Stimulated activated naive CD4-positive, alpha-beta T cell (primary cell): ENCODE measurements around the gene CSMD2.

Experiments used
- DNase-seq, 6 experiments: peaks; one replicate each; lab custom pipeline; 2025; lab: John Stamatoyannopoulos, UW

CSMD2 gene

DNA sequence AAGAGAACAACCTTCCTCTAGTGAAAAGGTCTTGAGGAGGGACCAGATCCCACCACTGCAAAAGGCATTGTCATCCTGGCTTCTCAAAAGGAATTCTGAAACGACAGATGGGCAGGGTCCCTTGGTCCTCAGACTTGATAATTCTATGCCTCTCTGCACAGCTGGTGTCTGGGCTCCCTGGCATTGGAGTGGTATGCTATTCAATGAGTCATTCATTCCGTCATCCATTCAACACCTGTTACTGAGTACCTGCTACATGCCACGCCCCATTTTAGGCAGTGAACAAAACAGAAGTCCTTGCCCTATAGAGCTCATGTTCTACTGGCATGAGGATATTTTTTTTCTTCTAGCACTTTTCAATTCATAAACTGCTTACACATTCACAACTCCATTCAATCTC lies 347.0 kb downstream of the CSMD2 start:
- DNase-seq: no peak

DNA sequence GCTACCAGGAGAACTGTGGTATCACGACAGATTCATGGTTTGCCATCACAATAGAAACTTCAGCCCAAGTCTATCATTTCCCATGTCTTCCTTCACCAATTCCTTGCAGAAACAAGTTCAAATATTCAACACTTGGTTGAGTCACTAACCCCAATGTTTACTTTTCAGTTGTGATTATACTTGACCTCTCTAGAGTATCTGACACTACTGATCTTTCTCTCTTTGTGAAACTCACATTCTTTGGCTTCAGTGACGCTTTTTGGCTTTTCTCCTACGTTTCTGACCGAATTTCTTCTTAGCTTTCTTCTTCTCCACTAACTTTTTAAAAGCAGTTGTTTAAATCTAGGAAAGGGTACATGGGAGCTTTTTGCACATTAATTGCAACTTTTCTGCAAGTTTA lies 350.0 kb downstream of the CSMD2 start:
- DNase-seq: no peak

DNA sequence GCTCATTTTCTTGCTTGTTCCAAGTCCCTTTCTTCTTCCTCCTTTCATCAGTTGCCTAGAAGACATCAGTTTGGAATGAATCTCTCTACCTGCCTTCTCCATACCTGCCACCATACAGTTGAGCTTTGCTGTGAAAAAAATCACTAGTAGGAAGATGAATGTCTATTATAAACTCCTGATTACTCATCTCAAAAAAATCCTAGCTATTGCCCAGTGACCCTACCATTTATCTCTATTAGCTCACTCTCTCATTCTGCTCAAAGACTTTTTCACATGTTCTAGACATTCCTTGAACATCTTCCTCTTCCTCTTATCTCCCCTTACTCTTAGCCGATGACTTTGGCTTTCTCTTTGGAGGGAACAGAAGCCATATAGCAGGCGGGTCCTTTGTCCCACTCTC lies 350.9 kb downstream of the CSMD2 start:
- no peak for DNase-seq

DNA sequence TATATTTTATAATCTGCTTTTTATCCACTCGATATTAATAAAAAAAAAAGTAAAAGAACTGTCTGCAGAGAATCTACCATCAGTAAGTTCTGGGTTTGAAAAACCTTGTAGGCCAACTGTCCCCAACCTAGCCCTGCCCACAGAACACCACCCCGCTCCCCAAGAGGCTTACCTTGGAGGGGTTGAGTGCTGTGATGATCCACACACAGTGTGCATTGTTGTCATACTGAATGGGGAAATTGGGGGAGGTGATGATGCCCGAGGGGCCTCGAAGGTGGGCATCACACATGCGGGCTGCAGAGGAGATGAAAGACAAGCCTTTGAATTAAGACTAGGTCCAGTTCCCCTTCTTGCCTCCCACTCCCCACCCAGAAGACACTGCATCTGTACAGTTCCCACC lies 354.5 kb downstream of the CSMD2 start:
- DNase-seq: no peak

DNA sequence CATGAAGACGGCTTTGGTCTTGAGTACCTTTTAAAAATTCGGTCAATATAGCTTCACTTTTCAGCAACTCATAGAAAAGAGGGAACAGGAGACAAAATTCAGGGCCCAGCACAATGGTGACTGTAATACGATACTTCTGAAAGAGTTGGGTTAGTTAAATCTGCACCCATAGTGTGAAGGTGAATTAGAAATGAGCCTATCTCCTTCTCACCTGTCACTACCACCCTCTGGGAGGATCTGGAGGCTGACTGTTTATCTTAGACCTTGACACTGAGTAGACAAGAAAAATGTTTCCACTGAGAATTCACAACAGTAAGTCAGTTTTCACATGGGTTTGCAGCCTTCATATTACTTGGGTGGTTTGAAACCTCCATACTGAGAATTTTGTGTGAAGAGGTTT lies 359.0 kb downstream of the CSMD2 start:
- no peak for DNase-seq

DNA sequence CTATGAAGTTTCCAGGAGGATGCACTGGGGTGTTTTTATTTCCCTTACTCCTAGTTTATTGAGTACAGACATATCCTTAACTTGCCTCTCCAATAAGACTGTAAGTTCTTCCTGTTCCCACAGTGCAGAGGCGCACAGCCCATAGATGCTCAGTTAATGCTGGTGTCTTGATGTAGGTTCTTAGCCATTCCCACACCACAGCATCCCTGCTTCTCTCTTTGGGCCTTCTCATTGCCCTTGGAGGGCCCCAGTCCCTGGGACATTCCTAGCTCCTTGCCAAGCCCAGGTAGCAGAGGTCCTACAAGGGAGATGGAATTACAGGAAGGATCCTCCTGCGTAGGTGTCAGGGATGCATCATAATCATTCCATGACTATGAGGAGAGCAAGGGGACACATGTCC lies 362.8 kb downstream of the CSMD2 start:
- no peak for DNase-seq

DNA sequence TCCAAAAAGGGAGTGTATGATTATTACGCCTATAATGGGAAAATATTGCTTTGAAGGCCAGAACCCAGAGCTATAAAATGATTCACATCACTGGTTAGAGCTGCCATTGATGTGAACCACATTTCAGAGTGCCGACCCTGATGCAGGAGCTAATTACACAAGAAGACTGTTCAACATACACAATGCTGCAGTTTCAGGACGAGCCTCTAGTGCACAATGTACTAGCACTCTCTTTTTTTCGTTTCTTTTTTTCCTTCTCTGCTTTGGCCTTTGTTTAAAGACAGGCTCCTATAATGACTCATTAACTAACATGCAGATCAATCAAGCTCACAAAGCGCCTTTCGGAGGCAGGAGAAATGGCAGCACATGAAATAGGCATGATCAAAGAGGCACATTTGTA lies 367.2 kb downstream of the CSMD2 start:
- DNase-seq: no peak

DNA sequence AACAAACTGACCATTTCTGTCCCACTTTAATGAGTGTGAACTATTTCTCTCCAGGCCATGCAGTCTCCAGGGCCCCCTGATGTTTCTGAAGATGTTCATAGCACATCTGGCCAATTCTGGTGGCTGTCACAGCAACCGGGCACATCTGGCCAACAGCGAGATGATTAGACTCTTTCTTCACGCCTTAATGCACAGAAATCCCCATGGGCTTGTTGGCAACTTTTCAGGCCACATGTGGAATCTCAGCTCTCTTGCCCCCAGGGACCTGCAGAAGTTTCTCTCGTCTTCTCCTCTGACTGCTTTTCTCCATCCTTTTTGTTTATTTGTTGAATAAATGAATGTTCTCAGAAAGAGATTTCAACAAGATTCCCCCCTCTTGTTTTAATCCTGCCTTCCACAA lies 372.4 kb downstream of the CSMD2 start:
- DNase-seq: no peak

DNA sequence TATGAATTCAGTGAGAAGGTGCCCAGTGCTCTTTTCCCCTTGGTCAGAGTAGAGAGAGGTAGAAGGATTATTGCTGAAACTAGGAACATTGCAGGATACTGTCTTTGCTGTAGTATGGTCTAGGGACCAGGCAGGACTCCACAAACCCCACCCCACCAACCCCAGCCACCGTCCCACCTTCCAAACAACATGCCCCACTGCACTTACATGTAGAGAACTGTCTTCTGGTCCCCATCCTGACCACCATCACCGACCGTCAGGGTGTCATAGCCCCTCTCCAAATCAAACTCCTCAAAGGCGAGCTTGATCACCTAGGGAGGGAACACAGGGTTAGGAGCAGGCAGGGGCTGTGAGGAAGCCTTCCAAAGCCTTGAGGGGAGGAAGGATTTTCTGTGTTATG lies 372.8 kb downstream of the CSMD2 start:
- DNase-seq: no peak

DNA sequence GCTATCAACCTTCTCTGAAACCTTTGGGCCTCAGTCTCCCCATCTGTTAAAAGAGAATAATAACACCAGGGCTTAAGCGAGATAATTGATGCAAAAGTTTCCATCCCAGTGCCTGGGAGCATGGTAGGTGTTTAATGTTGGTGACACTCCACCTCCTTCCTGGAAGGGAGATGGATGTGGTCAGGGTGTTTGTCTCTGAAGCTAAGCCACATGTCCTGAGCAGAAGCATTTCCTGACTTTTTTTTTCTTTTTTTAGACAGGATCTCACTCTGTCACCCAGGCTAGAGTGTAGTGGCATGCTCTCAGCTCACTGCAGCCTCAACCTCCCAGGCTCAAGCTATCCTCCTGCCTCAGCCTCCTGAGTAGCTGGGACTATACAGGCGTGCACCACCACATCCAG lies 373.8 kb downstream of the CSMD2 start:
- no peak for DNase-seq

DNA sequence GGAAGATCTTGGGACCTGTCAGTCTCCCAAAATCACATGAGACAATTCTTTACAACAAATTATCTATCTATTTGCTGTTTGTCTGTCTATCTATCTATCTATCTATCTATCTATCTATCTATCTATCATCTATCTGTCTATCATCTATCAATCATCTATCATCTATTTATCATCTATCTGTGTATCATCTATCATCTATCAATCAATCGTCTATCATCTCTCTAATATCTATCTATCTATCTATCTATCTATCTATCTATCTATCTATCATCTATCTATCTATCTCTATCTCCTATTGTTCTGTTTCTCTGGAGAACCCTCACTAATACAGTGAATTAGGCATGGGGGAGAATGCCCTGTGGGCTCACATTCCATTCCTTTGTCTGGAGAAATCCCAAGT lies 374.5 kb downstream of the CSMD2 start:
- DNase-seq: no peak

DNA sequence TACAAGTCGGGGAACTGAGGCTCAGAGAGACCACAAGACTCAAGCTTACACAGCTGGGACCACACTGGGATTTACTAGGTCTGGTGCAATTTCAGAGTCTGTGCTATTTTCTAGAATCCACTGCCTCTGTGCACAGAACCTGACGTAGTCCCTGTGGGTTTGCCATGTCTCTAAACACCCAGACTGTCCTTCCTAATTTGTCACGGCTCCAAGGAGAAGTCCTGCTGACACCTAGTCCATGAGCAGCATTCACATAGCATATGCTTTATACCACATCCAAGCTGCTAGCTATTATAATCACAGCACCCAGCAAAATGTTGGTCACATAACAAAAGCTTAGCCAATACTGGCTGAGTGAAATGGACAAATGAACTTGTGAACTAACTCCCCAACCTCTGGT lies 380.2 kb downstream of the CSMD2 start:
- no peak for DNase-seq

DNA sequence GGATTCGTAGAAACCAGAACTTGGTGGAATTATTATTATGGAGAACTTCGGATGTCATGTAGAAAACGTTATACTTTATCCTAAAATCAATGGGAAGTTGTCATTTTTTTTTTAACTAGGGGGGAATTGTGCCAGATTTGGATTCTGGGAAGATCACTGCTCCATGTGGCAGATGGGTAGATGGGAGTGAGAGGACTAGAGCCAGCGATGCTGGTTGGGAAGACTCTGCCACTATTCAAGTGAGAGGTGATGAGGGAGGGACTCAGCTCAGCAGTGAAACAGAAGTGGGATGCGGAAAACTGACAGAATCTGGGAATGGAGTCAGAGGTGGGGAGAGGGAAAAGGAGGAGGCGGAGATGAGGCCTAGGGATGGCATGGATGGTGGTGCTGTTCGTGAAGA lies 382.3 kb downstream of the CSMD2 start:
- no peak for DNase-seq

DNA sequence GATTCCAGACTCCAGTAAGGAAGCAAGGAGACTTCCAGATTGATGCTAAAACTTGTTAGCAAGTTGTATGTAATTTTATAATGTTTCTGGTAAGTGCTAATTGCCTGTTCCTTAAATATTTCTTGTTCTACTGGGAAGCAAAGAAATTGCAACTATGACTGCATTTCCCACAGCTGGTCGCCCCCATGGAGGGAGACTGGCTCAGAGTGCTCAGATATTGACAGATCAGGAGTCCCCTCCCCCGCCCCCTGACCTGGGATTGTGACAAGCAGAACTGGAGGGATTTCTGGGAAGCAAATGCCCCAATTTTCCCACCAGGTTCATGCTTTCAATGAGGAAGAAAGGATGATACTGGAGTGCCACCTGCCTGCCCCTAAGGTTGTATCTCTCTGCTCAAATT lies 383.4 kb downstream of the CSMD2 start:
- no peak for DNase-seq

DNA sequence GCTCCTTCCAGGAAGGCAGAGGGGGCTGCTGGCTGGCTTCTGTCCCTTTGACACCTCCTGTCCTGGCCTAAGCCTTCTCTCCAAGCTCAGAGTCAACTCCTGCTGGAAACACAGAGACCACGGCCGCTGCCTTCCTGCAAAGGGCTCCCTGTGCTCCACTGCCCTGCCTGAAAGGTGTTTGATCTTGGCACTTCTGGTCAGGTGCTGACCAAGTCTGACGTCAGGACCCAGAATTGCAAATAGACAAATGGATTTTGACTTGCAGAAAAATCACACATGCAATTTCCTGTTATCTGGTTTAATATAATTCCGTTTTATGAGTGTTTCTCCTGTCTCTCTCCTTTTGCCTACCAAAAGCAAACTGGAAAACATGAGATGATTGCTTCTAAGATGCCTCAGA lies 387.7 kb downstream of the CSMD2 start:
- no peak for DNase-seq

DNA sequence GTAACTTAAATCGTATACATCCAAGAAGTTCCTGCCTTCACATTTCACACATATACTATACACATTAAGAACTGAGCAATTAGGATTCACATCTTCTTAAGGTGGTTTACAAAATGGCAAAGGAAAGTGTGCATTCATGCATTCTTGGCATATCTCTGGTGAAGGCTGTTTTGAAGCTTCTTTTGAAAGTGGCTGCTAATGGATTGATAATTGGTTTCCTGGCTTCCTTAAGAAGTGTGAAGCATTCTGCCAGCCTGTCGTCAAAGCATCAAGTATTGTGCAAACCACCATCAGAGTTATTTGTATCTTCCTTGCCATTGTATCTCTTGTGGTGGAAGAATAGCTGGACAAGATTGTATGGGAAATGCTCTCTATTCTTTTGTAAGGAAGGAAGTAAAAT lies 396.2 kb downstream of the CSMD2 start:
- DNase-seq: no peak

DNA sequence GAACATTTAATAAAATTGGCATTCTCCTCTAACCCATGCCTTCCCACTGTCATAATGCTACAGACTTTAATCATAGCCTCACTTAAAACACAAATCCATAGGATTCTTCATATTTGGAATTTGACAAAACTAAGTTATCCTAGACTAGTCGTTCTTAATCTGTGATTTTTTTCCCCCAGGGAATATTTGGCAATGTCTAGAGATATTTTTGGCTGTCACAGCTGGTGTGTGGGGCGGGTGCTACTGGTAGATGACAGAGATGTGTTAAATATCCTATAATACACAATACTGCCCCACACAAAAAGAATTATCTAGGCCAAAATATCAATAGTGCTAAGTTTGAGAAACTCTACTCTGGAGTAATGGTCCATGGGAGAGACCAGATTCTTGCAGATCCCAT lies 396.9 kb downstream of the CSMD2 start:
- no peak for DNase-seq

DNA sequence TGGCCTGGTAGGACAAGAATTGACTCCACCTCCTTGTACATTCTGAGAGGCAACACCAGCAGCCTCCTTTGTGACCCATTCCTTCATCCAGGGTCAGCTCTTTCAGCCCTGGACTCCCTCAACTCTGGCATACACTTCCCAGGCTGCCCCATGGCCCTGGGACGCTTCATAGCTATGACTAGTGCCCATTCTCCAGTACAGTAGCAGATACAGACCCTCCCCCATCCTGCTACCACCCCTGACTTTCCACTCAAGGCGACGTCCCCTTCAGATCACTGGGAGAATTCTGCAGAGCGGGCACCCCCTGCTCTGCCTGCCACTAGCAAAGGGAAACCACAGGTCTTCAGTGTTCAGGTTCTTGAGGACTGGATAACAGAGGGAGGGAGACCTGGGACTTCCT lies 400.9 kb downstream of the CSMD2 start:
- DNase-seq: no peak

DNA sequence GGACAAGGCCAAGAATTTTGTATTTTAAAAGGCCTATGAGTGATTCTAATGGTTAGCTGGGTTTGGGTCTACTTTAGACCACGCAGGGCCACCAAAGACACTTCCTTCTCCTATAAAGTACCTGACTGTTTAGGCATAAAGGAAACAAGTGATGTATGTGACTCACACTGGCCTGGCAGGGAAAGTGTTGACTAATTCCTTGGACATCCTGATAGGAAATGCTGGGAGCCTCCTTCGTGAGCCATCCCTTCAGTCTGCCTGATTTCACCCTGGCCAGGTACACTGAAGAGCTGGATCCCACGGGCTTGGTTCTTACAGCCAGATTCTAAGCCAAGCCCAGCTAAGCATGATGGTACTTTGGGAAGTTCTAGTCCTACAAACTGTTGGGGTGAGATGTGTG lies 401.6 kb downstream of the CSMD2 start:
- no peak for DNase-seq

DNA sequence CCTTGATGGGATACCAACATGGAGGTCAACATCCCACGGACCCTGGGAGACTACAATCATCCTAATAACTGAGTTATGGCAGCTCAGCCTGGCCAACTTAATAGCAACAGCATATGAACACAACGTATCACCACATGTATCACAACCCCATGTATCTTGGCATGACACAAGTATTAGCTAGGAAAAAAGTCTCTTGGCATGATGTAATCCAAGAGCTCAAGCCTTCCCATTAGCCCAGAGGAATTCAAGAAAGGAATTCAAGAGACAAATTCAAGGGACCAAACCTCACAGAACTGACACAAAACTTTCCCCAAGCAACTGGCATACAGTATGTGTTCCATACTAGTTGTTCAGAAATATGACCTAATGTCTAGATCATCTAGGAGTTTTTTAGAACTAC lies 402.1 kb downstream of the CSMD2 start:
- DNase-seq: no peak

DNA sequence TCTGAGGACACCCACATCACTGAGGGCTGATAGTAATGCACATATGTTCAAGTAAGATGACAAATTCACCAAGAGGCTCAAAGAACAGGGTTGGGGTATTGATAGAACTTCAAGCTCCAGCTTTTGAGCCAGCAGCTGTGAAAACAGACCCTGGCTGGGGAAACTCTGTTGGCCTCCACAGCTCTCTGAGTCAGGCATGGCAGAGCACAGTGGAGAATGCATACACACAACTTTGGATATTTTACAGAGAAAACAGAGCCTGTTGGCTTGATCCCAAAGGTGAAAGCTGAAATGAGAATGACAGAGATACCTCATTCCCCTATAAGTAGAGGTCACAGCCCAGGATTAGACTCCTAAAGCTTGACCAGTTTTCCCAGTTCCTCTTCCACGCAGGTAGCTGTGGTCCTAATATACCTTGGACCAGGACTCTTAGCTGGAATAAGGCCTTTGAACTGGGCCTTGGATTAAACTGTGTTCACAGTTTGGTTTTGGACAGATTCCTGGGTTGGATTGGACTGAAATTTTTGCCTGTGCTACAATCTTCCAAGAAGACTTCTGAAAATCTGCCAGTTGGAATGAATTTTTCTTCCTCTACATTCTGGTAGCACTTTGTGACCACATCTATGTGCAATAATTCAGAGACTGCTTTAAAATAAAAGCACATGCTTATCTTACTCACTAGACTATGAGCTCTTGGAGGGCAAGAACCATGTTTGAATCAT lies 402.8 kb downstream of the CSMD2 start:
- no peak for DNase-seq

DNA sequence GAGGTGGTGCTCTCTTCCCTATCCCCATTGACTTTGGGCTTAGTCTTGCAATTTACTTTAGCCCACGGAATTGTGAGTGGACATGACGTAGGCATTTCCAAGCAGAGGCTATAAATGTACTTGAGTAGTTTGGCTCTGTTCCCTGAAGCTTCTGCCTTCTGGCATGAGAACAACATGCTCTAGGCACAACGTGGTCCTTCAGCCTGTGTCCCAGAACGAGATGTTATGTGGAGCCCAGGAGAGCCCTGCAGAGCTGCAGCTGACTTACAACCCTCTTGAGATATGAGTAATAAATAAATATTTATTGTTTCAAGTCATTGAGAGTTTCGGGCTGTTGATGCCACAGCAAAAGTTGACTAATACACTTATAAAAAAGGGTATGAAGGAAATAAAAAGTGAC lies 406.3 kb downstream of the CSMD2 start:
- no peak for DNase-seq

DNA sequence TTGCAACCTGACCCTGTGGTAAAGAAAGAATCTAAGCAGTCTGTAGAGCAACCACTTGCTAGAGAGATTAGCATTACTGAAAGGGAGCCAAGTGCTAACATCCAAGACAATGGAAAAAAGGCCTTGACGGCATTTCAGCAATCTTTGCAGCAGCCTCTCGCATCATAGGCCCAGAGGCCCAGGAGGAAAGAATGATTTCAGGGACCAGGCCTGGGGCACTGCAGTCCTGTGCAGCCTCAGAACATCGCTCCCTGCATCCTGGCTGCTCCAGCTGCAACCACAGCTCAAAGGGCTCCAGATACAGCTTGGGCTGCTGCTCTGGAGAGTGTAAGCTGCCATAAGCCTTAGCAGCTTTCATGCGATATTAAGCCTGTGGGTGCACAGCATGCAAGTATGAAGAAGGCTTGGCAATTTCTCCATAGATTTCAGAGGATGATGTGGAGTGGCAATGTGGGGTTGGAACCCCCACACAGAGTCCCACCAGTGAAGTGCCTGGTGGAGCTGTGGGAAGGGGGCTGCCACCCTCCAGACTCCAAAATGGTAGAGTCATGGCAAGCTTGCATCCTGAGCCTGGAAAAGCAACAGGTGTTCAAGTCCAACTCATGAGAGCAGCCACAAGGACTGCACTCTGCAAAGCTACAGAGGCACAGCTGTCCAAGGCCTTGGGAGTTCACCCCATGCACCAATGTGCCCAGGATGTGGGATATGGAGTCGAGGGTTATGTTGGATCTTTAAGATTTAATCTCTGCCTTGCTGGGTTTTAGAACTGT lies 411.8 kb downstream of the CSMD2 start:
- no peak for DNase-seq

DNA sequence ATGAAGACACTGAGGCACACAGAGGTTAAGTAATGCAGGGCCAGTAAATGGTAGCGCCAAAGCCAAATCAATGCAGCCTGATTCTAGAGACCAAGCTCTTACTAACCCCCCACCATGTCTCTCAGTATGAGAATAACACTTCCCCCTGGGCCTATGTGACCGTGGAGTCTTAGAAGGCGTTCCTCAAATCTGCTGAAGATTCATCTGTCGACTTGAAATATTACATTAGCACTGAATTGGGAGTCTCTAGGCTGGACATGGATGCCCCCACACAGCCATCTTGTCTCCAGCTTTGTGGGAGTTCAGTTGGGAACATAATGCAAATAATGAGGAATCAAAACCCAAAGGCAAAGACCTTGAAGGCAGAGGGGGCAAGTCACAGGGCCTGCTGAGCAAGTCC lies 419.1 kb downstream of the CSMD2 start:
- DNase-seq: no peak
